Measurements from ENCODE around the gene TGFB3. TPM values are rescaled to one million over a fixed set of nuclear protein-coding genes. Genes with fewer than 3 reads are reported as not detected.

The TGFB3 gene
- total RNA-seq, 2 experiments from 2014 or later: 8.4 to 11.8 TPM

DNA sequence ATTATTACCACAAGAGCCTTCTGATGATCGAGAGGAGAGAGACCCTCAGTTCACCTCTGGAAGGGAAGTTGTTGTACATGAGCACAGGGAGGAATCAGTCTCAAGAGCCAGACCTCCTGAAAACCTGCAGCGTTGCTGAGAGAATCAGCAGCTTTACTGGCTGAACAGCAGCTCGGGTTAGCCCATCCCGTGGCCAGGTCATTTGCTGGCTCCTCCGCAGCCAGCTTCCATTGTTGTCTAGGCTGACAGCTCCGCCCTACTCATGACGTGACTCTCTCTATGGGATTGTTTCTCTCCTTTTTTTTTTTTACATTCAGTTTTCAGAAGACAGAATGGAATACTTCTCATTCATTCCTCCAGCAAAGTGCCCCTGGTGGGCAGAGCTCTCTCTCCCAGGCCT is 69.9 kb downstream of the TGFB3 start:
- Mint-ChIP-seq H3K36me3 (ENCODE audit: low read depth) (no peaks in the 10 kb centered on the region), H3K27ac (no peak overlapping the region), H3K4me1 (ENCODE audit: low read depth) (no peaks in the 10 kb centered on the region), H3K4me3 (no peak overlapping the region), H3K27me3 (no peaks in the 10 kb centered on the region), H3K9me3 (no peaks in the 10 kb centered on the region)
- H3K4me3 ChIP-seq (ENCODE audit: low read length): no peak overlapping the region
- no peak for ATAC-seq (ENCODE audit: poor library complexity)
- TF ChIP-seq, protein P1, sequence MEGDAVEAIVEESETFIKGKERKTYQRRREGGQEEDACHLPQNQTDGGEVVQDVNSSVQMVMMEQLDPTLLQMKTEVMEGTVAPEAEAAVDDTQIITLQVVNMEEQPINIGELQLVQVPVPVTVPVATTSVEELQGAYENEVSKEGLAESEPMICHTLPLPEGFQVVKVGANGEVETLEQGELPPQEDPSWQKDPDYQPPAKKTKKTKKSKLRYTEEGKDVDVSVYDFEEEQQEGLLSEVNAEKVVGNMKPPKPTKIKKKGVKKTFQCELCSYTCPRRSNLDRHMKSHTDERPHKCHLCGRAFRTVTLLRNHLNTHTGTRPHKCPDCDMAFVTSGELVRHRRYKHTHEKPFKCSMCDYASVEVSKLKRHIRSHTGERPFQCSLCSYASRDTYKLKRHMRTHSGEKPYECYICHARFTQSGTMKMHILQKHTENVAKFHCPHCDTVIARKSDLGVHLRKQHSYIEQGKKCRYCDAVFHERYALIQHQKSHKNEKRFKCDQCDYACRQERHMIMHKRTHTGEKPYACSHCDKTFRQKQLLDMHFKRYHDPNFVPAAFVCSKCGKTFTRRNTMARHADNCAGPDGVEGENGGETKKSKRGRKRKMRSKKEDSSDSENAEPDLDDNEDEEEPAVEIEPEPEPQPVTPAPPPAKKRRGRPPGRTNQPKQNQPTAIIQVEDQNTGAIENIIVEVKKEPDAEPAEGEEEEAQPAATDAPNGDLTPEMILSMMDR (IDR thresholded peaks at IDR 0.05): no peak
- POLR2A ChIA-PET: no interaction called here
- no peaks in the 10 kb centered on the region for H3K9me3 ChIP-seq (ENCODE audit: control insufficient read depth in 1 of 2, insufficient read depth in 1 of 2, low read length in 2 of 2)
- H3K27ac ChIP-seq (ENCODE audit: low read depth in 1 of 2, low read length in 2 of 2): no peak overlapping the region
- H3K27me3 ChIP-seq (ENCODE audit: control insufficient read depth in 1 of 2, insufficient read depth in 2 of 2, low read length in 2 of 2): no peaks in the 10 kb centered on the region
- H3K36me3 ChIP-seq (ENCODE audit: insufficient read depth, low read length): no peaks in the 10 kb centered on the region
- DNase-seq: no peak
- H3K4me1 ChIP-seq (ENCODE audit: insufficient read depth, low read length): no peaks in the 10 kb centered on the region
- intact Hi-C loops (cut with DNase I, micrococcal nuclease): no loop called here
- CTCF ChIA-PET: no interaction called here

DNA sequence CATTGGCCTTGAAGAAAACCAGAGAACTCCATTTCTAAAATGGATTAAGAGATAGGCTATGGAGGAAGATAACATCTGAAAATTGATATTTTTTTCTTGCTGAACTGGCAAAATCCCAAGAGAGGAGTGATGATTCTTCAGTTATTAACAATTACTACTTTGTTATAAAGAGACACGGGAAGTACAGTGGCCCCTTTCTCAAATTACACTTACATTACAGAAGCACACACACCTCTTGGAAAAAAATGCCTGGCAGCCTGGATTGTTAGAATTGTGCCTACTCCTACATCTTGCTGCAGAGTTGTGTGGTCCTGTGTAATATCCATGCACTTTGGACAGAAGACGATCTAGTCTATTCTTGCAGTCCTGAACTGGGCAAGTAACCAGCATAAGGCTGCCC is 71.7 kb downstream of the TGFB3 start:
- Histone ChIP-seq H3K27me3 (ENCODE audit: control insufficient read depth in 1 of 2, insufficient read depth in 2 of 2, low read length in 2 of 2) (no peaks in the 10 kb centered on the region), H3K36me3 (ENCODE audit: insufficient read depth, low read length) (no peaks in the 10 kb centered on the region), H3K27ac (ENCODE audit: low read depth in 1 of 2, low read length in 2 of 2) (no peak overlapping the region), H3K4me1 (ENCODE audit: insufficient read depth, low read length) (no peaks in the 10 kb centered on the region), H3K4me3 (ENCODE audit: low read length) (no peak overlapping the region), H3K9me3 (ENCODE audit: control insufficient read depth in 1 of 2, insufficient read depth in 1 of 2, low read length in 2 of 2) (no peaks in the 10 kb centered on the region)
- H3K4me1 Mint-ChIP-seq (ENCODE audit: low read depth): no peaks in the 10 kb centered on the region
- H3K36me3 Mint-ChIP-seq (ENCODE audit: low read depth): no peaks in the 10 kb centered on the region
- intact Hi-C loops (cut with DNase I, micrococcal nuclease): no loop called here
- H3K27ac Mint-ChIP-seq: no peak overlapping the region
- ChIA-PET CTCF (no interaction called here), POLR2A (no interaction called here)
- H3K27me3 Mint-ChIP-seq: no peaks in the 10 kb centered on the region
- ATAC-seq (ENCODE audit: poor library complexity): no peak
- no peaks in the 10 kb centered on the region for H3K9me3 Mint-ChIP-seq
- TF ChIP-seq, protein P1 (IDR thresholded peaks at IDR 0.05): no peak
- H3K4me3 Mint-ChIP-seq: no peak overlapping the region
- no peak for DNase-seq

DNA sequence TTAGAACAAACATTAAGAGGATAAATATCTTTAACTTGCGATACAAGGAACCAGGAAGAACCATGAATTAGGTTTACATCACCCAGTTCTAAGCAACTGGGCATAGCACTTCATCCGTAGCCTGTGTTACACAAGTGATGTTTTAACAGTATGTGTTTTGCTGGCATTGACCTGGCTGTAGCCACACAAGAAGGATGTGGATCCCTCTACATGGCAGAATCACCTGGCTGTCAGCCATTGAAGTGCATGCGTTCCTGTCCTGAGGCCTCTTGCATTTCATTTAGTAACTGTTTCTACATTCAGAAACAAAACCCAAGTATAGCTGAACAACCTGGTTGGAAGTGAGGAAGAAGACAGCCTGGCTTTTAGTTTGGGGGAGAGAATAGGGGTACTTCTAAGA is 72.2 kb downstream of the TGFB3 start:
- ChIA-PET CTCF (no interaction called here), POLR2A (no interaction called here)
- no peaks in the 10 kb centered on the region for H3K4me1 ChIP-seq (ENCODE audit: insufficient read depth, low read length)
- H3K27ac Mint-ChIP-seq: no peak overlapping the region
- H3K36me3 Mint-ChIP-seq (ENCODE audit: low read depth): no peaks in the 10 kb centered on the region
- TF ChIP-seq, protein P1 (IDR thresholded peaks at IDR 0.05): no peak
- no peaks in the 10 kb centered on the region for H3K9me3 Mint-ChIP-seq
- ATAC-seq (ENCODE audit: poor library complexity) (no peak), DNase-seq (no peak)
- no peaks in the 10 kb centered on the region for H3K27me3 ChIP-seq (ENCODE audit: control insufficient read depth in 1 of 2, insufficient read depth in 2 of 2, low read length in 2 of 2)
- no peaks in the 10 kb centered on the region for H3K4me1 Mint-ChIP-seq (ENCODE audit: low read depth)
- intact Hi-C loops (cut with DNase I, micrococcal nuclease): no loop called here
- H3K4me3 ChIP-seq (ENCODE audit: low read length): no peak overlapping the region
- H3K36me3 ChIP-seq (ENCODE audit: insufficient read depth, low read length): no peaks in the 10 kb centered on the region
- H3K9me3 ChIP-seq (ENCODE audit: control insufficient read depth in 1 of 2, insufficient read depth in 1 of 2, low read length in 2 of 2): no peaks in the 10 kb centered on the region
- no peaks in the 10 kb centered on the region for H3K27me3 Mint-ChIP-seq
- no peak overlapping the region for H3K4me3 Mint-ChIP-seq
- H3K27ac ChIP-seq (ENCODE audit: low read depth in 1 of 2, low read length in 2 of 2): no peak overlapping the region

Other genes with a start within 250 kb of the TGFB3 start
- 10 to 100 TPM in 1 of 2 experiments, 1 to 10 TPM in 1; 10.0 to 11.1 TPM for gene IFT43, start 3.8 kb upstream of the TGFB3 start, total RNA-seq
- gene GPATCH2L, start 169.9 kb upstream of the TGFB3 start, total RNA-seq: 10 to 100 TPM; 56.0 to 61.5 TPM